GM23248 (cell line): ENCODE results near the gene TOP3B. TPM values are rescaled to one million over a fixed set of nuclear protein-coding genes. Genes with fewer than 3 reads are reported as not detected.

ENCODE experiments used
- DNase-seq: peaks from one replicate; pipeline ENCODE4 v3.0.0-alpha.2; 2015
- H2AFZ ChIP-seq: fragments of 200-600 bp; sonication (generic); 2 replicates; pipeline ENCODE4 v1.6.1; 2016; ENCODE audit warnings: antibody characterized with exemption
- H3F3A ChIP-seq: fragments of 200-600 bp; sonication (generic); 2 replicates; pipeline ENCODE4 v1.6.1; 2016; ENCODE audit warnings: mild to moderate bottlenecking, antibody characterized with exemption, mixed run types; ENCODE audit not compliant: insufficient read depth
- H3K27ac ChIP-seq: fragments of 200-600 bp; sonication (generic); 2 replicates; pipeline ENCODE4 v1.5.1; 2016; ENCODE audit warnings: mild to moderate bottlenecking
- H3K27me3 ChIP-seq: fragments of 200-600 bp; sonication (generic); replicated peaks from 2 replicates; pipeline ENCODE4 v1.6.1; 2016; ENCODE audit warnings: mild to moderate bottlenecking; ENCODE audit not compliant: insufficient read depth
- H3K36me3 ChIP-seq: fragments of 200-600 bp; sonication (generic); 2 replicates; pipeline ENCODE4 v1.6.1; 2016; ENCODE audit warnings: low read depth, mild to moderate bottlenecking
- H3K4me1 ChIP-seq: fragments of 200-600 bp; sonication (generic); 2 replicates; pipeline ENCODE4 v1.6.1; 2016; ENCODE audit warnings: mild to moderate bottlenecking; ENCODE audit not compliant: insufficient read depth
- H3K4me2 ChIP-seq: fragments of 200-600 bp; sonication (generic); one replicate; pipeline ENCODE4 v1.6.1; 2016; ENCODE audit warnings: mild to moderate bottlenecking; ENCODE audit not compliant: unreplicated experiment
- H3K4me3 ChIP-seq: fragments of 200-600 bp; sonication (generic); 2 replicates; pipeline ENCODE4 v1.5.1; 2016; ENCODE audit warnings: mild to moderate bottlenecking
- H3K79me2 ChIP-seq: fragments of 200-600 bp; sonication (generic); 2 replicates; pipeline ENCODE4 v1.6.1; 2016; ENCODE audit warnings: mild to moderate bottlenecking; ENCODE audit not compliant: insufficient read depth
- H3K9ac ChIP-seq: fragments of 200-600 bp; sonication (generic); 2 replicates; pipeline ENCODE4 v1.6.1; 2016; ENCODE audit warnings: mild to moderate bottlenecking
- H3K9me2 ChIP-seq: fragments of 200-600 bp; sonication (generic); 2 replicates; pipeline ENCODE4 v1.6.1; 2016; ENCODE audit warnings: mixed run types, mild to moderate bottlenecking, moderate library complexity; ENCODE audit not compliant: insufficient read depth
- H3K9me3 ChIP-seq: fragments of 200-600 bp; sonication (generic); one replicate; pipeline ENCODE4 v1.6.1; 2017; ENCODE audit warnings: low read depth
- H4K20me1 ChIP-seq: fragments of 200-600 bp; sonication (generic); 2 replicates; pipeline ENCODE4 v1.6.0; 2016; ENCODE audit not compliant: insufficient read depth
- EZH2 ChIP-seq: fragments of 200-600 bp; sonication (generic); IDR thresholded peaks from 2 replicates; pipeline ENCODE4 v1.6.1; 2018; ENCODE audit warnings: antibody characterized with exemption, mild to moderate bottlenecking; ENCODE audit not compliant: insufficient read depth, poor library complexity, severe bottlenecking
- EZH2phosphoT487 ChIP-seq: fragments of 200-600 bp; sonication (generic); IDR thresholded peaks from 2 replicates; pipeline ENCODE4 v1.6.1; 2018; ENCODE audit warnings: antibody characterized with exemption, moderate library complexity, mild to moderate bottlenecking, low read depth; ENCODE audit not compliant: insufficient read depth
- WGBS, 2 experiments: methylation state at CpG; one replicate each; pipeline ENCODE4 v1.1.6; 2015 to 2017; ENCODE audit warnings: low lambda C conversion rate in 2 of 2, low coverage in 1 of 2; ENCODE audit errors: missing lambda C conversion rate in 2 of 2; 5-methylcytosine and 5-hydroxymethylcytosine counted together
- in situ Hi-C: fragments of 300-500 bp; cut with MboI; formaldehyde crosslinking; loops from 2 replicates; pipeline ENCODE4 v1.15.0; 2020
- polyA plus RNA-seq: library from polyadenylated mRNA; unstranded; fragments of >200 nt; fragmentation: Nextera tagmentation; extraction: Ambion mirVana; gene quantifications from 2 replicates; pipeline ENCODE4 v1.2.1, GENCODE V29; 2016
- total RNA-seq: library from RNA; depleted of rRNA; stranded (reverse); fragments of >200 nt; shearing (Covaris generic); gene quantifications from 2 replicates; pipeline ENCODE4 v1.2.3, GENCODE V29; 2014

TOP3B gene
- total and polyA plus RNA-seq, 2 experiments from 2014 or later: 11.6 to 16.0 TPM

DNA sequence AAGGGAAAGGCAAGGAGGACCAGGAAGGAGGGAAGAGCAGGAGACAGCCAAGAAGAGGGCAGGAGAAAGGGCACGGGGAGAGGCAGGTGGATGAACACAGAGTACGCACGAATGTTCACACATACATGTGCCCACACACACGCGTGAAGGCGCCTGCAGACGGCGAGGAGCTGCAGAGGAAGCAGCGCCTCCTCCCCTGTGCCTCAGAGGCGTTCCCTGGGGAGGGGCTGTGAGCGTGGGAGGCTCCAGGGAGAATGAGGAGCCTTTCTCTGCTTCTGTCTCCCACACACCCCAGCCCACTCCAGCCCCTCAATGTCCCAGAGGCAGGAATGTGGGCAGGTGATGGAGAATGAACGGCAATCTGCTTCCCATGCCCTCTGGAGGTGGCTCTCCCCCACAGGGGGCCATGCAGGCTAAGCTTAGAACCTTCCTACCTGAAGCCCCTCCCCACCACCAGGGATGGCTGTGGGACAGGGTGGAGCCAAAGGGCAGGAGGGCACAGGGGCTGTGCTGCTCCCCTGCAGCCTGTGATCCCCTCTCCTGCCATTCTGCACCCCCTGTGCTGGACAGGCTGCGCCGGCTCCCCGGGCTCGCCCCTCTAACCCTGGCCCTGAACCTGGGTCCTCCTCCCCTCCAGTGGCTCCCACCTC, 55.3 kb downstream of the TOP3B start:
- no peak for DNase-seq
- Histone ChIP-seq H3K9me2 (no peaks in the 10 kb centered on the region), H3F3A (no peaks in the 10 kb centered on the region), H3K4me3 (no peak overlapping the region), H3K36me3 (peaks cover 14% of the 10 kb centered on the region; the same call in 1 of the 2 replicates), H2AFZ (no peak overlapping the region), H3K27ac (no peak overlapping the region), H4K20me1 (no peaks in the 10 kb centered on the region), H3K27me3 (no peaks in the 10 kb centered on the region), H3K9me3 (no peaks in the 10 kb centered on the region), H3K4me1 (no peaks in the 10 kb centered on the region), H3K9ac (no peak overlapping the region), H3K79me2 (no peaks in the 10 kb centered on the region), H3K4me2 (no peak overlapping the region)
- 85 to 87% methylated on average over 13 to 16 of the region's 16 CpGs for WGBS, 2 experiments
- in situ Hi-C loops: no loop called here
- TF ChIP-seq EZH2phosphoT487 (no peak), EZH2 (no peak)

DNA sequence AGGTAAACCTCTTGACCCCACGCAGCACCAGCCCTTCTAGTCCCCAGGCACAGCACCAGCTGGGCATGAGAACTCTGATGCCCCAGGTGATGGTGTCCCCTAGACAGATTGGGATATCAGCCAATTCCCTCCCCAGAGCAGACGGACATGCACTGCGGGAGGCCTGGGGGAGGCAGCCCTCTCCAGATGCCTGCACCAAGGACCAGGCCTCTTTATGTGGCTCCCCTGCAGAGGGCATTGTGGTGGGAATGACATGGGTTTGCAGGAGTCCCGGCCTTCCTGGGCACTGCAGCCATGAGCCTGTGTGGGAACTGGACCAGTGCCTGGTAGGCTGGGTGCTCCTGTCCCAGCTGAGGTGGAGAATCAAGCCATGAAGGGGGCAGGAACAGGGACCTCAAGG, 55.9 kb downstream of the TOP3B start:
- TF ChIP-seq EZH2phosphoT487 (no peak), EZH2 (no peak)
- Histone ChIP-seq H2AFZ (no peak overlapping the region), H3K36me3 (peaks cover 11% of the 10 kb centered on the region; the same call in 1 of the 2 replicates), H3K4me2 (no peak overlapping the region), H3F3A (no peaks in the 10 kb centered on the region), H3K27me3 (no peaks in the 10 kb centered on the region), H3K9me2 (no peaks in the 10 kb centered on the region), H3K9me3 (no peaks in the 10 kb centered on the region), H3K79me2 (no peaks in the 10 kb centered on the region), H4K20me1 (no peaks in the 10 kb centered on the region), H3K9ac (no peak overlapping the region), H3K4me3 (no peak overlapping the region), H3K27ac (no peak overlapping the region), H3K4me1 (no peaks in the 10 kb centered on the region)
- no peak for DNase-seq
- WGBS, 2 experiments: 84 to 93% methylated on average over 4 of the region's 4 CpGs
- in situ Hi-C loops: no loop called here

- in situ Hi-C loops: no loop called here
- no peak overlapping the region for H3K27ac ChIP-seq
- H3K4me1 ChIP-seq: no peaks in the 10 kb centered on the region
- 95 to 96% methylated on average over 15 to 21 of the region's 21 CpGs for WGBS, 2 experiments
- no peak overlapping the region for H3K9ac ChIP-seq
- TF ChIP-seq EZH2phosphoT487 (no peak), EZH2 (no peak)
- H3K27me3 ChIP-seq: no peaks in the 10 kb centered on the region
- H3F3A ChIP-seq: no peaks in the 10 kb centered on the region
- no peaks in the 10 kb centered on the region for H3K9me2 ChIP-seq
- H3K79me2 ChIP-seq: no peaks in the 10 kb centered on the region
- no peak overlapping the region for H2AFZ ChIP-seq
- DNase-seq: no peak
- no peaks in the 10 kb centered on the region; the same call in 1 of the 2 replicates for H3K36me3 ChIP-seq
- H3K4me3 ChIP-seq: no peak overlapping the region
- no peaks in the 10 kb centered on the region for H3K9me3 ChIP-seq
- no peaks in the 10 kb centered on the region for H4K20me1 ChIP-seq
- no peak overlapping the region for H3K4me2 ChIP-seq
These were observed 59.4 kb downstream of the TOP3B start for GRCh38 chr22:21923163-21923561.

DNA sequence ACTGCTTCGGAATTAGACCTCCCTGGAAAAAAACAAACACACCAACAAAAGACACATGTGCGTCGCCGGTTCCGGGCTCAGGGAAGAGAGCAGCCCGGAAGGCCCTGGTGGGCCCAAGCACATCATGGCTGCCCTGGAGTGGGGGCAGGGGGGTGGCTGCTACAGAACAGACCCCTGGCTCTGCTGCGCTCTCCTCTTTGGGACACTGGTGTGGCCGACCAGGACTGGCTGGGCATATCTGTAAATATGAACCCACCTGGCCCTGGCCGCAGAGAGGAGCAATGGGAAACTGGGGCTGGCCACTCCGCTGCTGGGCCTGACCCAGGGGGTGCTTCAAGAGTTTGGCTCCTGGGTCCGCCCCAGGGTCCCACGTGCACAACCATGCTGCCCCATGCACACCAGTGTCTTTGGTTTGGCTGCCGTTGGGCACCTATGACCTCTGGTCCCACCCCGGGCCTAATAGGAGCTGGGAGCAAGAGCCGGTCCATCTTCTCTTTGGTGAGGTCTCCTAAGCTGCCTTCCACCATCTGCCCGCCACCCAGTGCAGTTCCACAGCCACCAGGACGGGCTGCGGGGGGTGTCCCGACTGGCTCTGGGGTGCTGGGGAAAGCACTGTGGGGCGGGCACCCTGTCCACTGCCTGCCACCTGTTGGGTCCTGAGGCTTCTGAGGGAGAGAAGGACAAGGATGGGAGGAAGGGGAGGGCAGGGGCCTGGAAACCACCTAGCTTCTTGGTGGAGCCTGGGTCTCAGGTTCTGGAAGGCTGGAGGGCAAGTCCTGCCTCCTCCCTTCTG, 60.0 kb downstream of the TOP3B start:
- Histone ChIP-seq H3K9me3 (no peaks in the 10 kb centered on the region), H3F3A (no peaks in the 10 kb centered on the region), H3K27ac (no peak overlapping the region), H3K9me2 (no peaks in the 10 kb centered on the region), H4K20me1 (no peaks in the 10 kb centered on the region), H3K4me2 (no peak overlapping the region), H3K79me2 (no peaks in the 10 kb centered on the region), H3K4me1 (no peaks in the 10 kb centered on the region), H2AFZ (no peak overlapping the region), H3K36me3 (no peaks in the 10 kb centered on the region; the same call in 1 of the 2 replicates), H3K9ac (no peak overlapping the region), H3K4me3 (no peak overlapping the region), H3K27me3 (no peaks in the 10 kb centered on the region)
- TF ChIP-seq EZH2 (no peak), EZH2phosphoT487 (no peak)
- in situ Hi-C loops: no loop called here
- no peak for DNase-seq
- WGBS, 2 experiments: 95 to 99% methylated on average over 17 to 20 of the region's 20 CpGs
